ENCODE data around the gene GLRX. TPM values are rescaled to one million over a fixed set of nuclear protein-coding genes. Genes with fewer than 3 reads are reported as not detected.
A peak's percentile ranks its signal among the peaks of the same experiment; 100 is the strongest.

GLRX gene
- total and polyA plus RNA-seq, 2 of the 4 experiments (the other 2 are of a cell fraction): 142 to 193 TPM

DNA sequence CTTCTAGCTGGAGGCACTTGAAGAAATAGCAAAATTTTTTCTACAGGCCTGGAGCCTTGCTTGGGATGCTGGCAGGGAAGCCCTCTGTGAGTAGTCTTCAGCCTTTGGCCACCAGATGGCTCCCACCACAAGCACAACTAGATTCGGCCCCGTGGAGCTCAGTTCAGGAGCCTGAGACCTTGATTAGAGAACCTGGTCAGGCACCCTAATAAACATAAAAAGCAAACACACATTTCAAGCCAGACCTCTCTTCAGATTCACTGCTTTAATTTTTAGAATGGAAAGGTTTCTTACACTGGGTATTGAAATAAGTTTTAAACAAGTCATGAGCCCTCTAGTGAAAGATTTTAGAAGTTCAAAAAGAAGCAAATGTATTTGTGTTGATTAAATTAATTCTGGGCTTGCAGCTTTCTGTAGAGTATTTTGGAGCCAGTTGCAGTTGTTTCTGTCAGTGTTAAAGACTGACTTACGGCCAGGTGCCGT is 41.4 kb downstream of the GLRX start:
- POLR2A ChIA-PET (ENCODE audit: unreplicated experiment): no interaction called here
- Histone ChIP-seq H3K79me1 (ENCODE audit: low read depth in 1 of 2, low read length in 2 of 2) (peaks cover 16 to 57% of the 10 kb centered on the region in 2 experiments; a peak in 3 of 4 replicates), H3K27ac (ENCODE audit: insufficient read depth, low read length) (no peak overlapping the region; the same call in 1 of the 2 replicates), H3K4me3 (ENCODE audit: insufficient read depth, low read depth, low read length) (no peak overlapping the region), H4K91ac (ENCODE audit: insufficient read depth, low read depth, low read length) (no peak overlapping the region), H3K9me3 (ENCODE audit: control insufficient read depth, insufficient read depth, low read length) (no peaks in the 10 kb centered on the region), H3K14ac (replicated peaks; ENCODE audit: low read depth, low read length) (peak overlapping the region; percentile 84), H3K4me2 (ENCODE audit: low read depth, low read length) (no peak overlapping the region), H2AK9ac (replicated peaks; ENCODE audit: low read depth, low read length, poor library complexity) (peak overlapping the region; percentile 12), H3K18ac (ENCODE audit: low read depth, low read length) (no peak overlapping the region; the same call in 1 of the 2 replicates), H3K9ac (ENCODE audit: low read depth, low read length) (no peak overlapping the region), H3K23ac (ENCODE audit: low read depth, low read length) (peak overlapping the region; percentile 70; the same call in 1 of the 2 replicates), H3K27me3 (ENCODE audit: control insufficient read depth, insufficient read depth, low read length) (no peaks in the 10 kb centered on the region), H4K5ac (ENCODE audit: low read depth, low read length) (no peak overlapping the region), H2BK120ac (ENCODE audit: low read depth, low read length) (peak overlapping the region; percentile 80; the same call in 1 of the 2 replicates), H4K20me1 (ENCODE audit: insufficient read depth, low read length) (no peaks in the 10 kb centered on the region), H2BK15ac (ENCODE audit: low read depth, low read length) (0 out of 3 replicates have a peak overlapping the region, but pooled peaks have one; percentile 21), H3K4ac (ENCODE audit: low read depth, low read length) (peak overlapping the region; percentile 72; the same call in 1 of the 2 replicates), H3K9me1 (ENCODE audit: insufficient read depth, low read length) (peaks cover 20% of the 10 kb centered on the region), H4K8ac (ENCODE audit: low read depth in 2 of 2, low read length in 2 of 2) (peak overlapping the region in 1 of 2 experiments; percentile 39; a peak in 2 of 4 replicates), H2BK5ac (ENCODE audit: low read depth, low read length, poor library complexity, severe bottlenecking) (peak overlapping the region; percentile 22), H3K4me1 (ENCODE audit: control insufficient read depth, insufficient read depth, low read length) (peaks cover 22% of the 10 kb centered on the region), H2BK20ac (ENCODE audit: low read depth, low read length) (peak overlapping the region; percentile 72), H3K36me3 (ENCODE audit: control insufficient read depth, insufficient read depth, low read length) (peaks cover 35% of the 10 kb centered on the region), H2AK5ac (ENCODE audit: low read depth, low read length) (no peak overlapping the region; the same call in 1 of the 2 replicates), H2AFZ (replicated peaks; ENCODE audit: low read length, poor library complexity) (peak overlapping the region; percentile 62), H3K56ac (ENCODE audit: extremely low read depth, insufficient read depth, low read length) (0 out of 2 replicates have a peak overlapping the region, but pooled peaks have one; percentile 11)
- BruUV-seq (replicated peaks): no TSS peak
- dilution Hi-C loops (cut with HindIII; ENCODE audit: low sequenced_read_pairs, unreplicated experiment) (no loop called here), in situ Hi-C loops (cut with MboI; ENCODE audit: low sequenced_read_pairs) (no loop called here), intact Hi-C loops (cut with micrococcal nuclease) (loop anchor here (1.0 to 5.0 kb wide), 4 partner anchors 42 to 561 kb away; partner anchors contain the start of gene GLRX)
- ATAC-seq (ENCODE audit: low read depth): peak; percentile 75
- CTCF ChIA-PET: interaction anchor here (0.7 to 2.1 kb wide), 26 partner anchors 10 to 177 kb away, joined by 3 to 15 read pairs (median 4); partner anchors contain the start of genes RFESD and RHOBTB3
- 87% methylated on average over 2 of the region's 4 CpGs; no CpG with 5 or more reads in 1 of the 2 experiments for WGBS, 2 experiments (ENCODE audit: extremely low coverage in 2 of 2, insufficient read length in 1 of 2)
- peak; percentile 85 for DNase-seq
- TF ChIP-seq BHLHE40 (IDR thresholded peaks at IDR 0.05; ENCODE audit: low read depth, low read length): no peak
- peak; percentile 75; the same call in 1 of the 2 replicates for TF ChIP-seq SMC3 (IDR thresholded peaks at IDR 0.05; ENCODE audit: low read depth, low read length)
- TF ChIP-seq, protein P1, sequence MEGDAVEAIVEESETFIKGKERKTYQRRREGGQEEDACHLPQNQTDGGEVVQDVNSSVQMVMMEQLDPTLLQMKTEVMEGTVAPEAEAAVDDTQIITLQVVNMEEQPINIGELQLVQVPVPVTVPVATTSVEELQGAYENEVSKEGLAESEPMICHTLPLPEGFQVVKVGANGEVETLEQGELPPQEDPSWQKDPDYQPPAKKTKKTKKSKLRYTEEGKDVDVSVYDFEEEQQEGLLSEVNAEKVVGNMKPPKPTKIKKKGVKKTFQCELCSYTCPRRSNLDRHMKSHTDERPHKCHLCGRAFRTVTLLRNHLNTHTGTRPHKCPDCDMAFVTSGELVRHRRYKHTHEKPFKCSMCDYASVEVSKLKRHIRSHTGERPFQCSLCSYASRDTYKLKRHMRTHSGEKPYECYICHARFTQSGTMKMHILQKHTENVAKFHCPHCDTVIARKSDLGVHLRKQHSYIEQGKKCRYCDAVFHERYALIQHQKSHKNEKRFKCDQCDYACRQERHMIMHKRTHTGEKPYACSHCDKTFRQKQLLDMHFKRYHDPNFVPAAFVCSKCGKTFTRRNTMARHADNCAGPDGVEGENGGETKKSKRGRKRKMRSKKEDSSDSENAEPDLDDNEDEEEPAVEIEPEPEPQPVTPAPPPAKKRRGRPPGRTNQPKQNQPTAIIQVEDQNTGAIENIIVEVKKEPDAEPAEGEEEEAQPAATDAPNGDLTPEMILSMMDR (conservative IDR thresholded peaks at IDR 0.05; ENCODE audit: low read depth, low read length): peak; percentile 82
- TF ChIP-seq RAD21 (IDR thresholded peaks at IDR 0.05; ENCODE audit: low read length): peak; percentile 83
